ENCODE results near the gene CCL24.
"Not testable (repeated sequence)": the region's sequence is repeated elsewhere in the genome, so short reads cannot be mapped to it uniquely, and the experiment has no call there.

CCL24 gene, protein sequence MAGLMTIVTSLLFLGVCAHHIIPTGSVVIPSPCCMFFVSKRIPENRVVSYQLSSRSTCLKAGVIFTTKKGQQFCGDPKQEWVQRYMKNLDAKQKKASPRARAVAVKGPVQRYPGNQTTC

DNA sequence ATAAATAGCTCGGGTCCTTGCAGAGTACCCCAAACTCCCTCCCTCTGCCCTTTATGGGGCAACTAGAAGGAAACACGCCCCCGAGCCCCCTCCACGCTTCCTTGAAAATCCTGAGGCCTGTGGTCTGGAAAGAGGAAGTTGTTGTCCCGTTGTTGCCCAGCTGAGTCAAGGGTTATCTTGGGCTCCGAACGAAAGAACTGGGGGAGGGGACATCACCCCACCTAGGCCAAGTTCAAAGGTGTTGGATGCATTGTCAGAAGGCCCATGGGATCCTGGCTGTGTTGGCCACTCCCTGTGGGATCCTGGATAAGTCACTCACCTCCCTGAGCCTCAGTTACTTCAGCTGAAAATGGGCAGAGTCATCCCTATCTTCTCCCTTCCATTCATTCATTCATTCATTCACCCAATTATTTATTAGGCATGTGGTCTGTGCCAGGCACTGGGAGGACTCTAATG is at the start of gene CCL24:
Gene CCL24 (minus strand): TSS at position 26 of the 456 bp plus-strand sequence. CDS start 91 bp downstream, outside the sequence.
- peak; percentile 89 for DNase-seq (ENCODE audit: low read depth)
- no peak within 1 kb of the TSS for H3K4me3 ChIP-seq (ENCODE audit: low read depth, low read length)
- TF ChIP-seq, protein P1, sequence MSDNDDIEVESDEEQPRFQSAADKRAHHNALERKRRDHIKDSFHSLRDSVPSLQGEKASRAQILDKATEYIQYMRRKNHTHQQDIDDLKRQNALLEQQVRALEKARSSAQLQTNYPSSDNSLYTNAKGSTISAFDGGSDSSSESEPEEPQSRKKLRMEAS (IDR thresholded peaks at IDR 0.05; ENCODE audit: low read depth, low read length) = no peak
- no peak for TF ChIP-seq MYC (IDR thresholded peaks at IDR 0.05; ENCODE audit: low read depth, low read length)
- TF ChIP-seq POLR2A (IDR thresholded peaks at IDR 0.05; ENCODE audit: extremely low read depth, insufficient read length) = no peak
- TF ChIP-seq, protein P2, sequence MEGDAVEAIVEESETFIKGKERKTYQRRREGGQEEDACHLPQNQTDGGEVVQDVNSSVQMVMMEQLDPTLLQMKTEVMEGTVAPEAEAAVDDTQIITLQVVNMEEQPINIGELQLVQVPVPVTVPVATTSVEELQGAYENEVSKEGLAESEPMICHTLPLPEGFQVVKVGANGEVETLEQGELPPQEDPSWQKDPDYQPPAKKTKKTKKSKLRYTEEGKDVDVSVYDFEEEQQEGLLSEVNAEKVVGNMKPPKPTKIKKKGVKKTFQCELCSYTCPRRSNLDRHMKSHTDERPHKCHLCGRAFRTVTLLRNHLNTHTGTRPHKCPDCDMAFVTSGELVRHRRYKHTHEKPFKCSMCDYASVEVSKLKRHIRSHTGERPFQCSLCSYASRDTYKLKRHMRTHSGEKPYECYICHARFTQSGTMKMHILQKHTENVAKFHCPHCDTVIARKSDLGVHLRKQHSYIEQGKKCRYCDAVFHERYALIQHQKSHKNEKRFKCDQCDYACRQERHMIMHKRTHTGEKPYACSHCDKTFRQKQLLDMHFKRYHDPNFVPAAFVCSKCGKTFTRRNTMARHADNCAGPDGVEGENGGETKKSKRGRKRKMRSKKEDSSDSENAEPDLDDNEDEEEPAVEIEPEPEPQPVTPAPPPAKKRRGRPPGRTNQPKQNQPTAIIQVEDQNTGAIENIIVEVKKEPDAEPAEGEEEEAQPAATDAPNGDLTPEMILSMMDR (IDR thresholded peaks at IDR 0.05; ENCODE audit: low read depth, low read length) = no peak

DNA sequence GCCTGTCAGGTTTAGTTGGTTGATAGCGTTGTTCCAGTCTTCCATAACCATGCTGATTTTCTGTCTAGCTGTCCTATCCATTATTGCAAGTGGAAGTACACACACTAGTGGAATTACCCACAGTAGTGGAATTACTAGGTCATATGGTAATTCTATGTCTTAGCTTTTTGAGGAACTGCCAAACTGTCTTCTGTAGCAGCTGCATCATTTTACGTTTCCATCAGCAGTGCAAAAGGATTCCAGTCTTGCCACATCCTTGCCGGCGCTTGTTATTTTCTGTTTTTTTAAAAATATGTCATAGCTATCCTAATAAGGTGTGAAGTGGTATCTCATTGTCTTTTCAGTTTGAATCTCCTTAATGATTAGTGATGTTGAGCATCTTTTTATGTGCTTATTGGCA is 48.0 kb upstream of the CCL24 start:
- peak; percentile 36 for DNase-seq (ENCODE audit: low read depth)
- no peak for TF ChIP-seq POLR2A (IDR thresholded peaks at IDR 0.05; ENCODE audit: extremely low read depth, insufficient read length)
- TF ChIP-seq, protein P2 (IDR thresholded peaks at IDR 0.05; ENCODE audit: low read depth, low read length) = no peak
- no peak overlapping the region for H3K4me3 ChIP-seq (ENCODE audit: low read depth, low read length)

DNA sequence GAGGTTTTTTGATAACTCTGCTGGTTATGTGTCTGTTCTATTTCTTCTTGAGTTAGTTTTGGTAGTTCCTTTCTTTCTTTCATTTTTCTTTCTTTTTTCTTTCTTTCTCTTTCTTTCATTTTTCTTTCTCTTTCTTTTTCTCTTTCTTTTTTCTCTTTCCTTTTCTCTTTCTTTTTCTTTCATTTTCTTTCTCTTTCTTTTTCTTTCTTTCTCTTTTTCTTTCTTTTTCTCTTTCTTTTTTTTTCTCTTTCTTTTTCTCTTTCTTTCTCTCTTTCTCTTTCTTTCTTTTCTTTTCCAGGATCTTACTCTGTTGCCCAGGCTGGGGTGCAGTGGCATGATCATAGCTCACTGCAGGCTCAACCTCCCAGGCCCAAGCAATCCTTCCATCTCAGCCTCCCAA is 44.8 kb upstream of the CCL24 start:
- TF ChIP-seq, protein P2 (IDR thresholded peaks at IDR 0.05; ENCODE audit: low read depth, low read length) = no peak
- TF ChIP-seq, protein P1 (IDR thresholded peaks at IDR 0.05; ENCODE audit: low read depth, low read length) = no peak
- no peak for TF ChIP-seq POLR2A (IDR thresholded peaks at IDR 0.05; ENCODE audit: extremely low read depth, insufficient read length)
- no peak for TF ChIP-seq MYC (IDR thresholded peaks at IDR 0.05; ENCODE audit: low read depth, low read length)
- no peak for DNase-seq (ENCODE audit: low read depth)
- H3K4me3 ChIP-seq (ENCODE audit: low read depth, low read length) = no peak overlapping the region

DNA sequence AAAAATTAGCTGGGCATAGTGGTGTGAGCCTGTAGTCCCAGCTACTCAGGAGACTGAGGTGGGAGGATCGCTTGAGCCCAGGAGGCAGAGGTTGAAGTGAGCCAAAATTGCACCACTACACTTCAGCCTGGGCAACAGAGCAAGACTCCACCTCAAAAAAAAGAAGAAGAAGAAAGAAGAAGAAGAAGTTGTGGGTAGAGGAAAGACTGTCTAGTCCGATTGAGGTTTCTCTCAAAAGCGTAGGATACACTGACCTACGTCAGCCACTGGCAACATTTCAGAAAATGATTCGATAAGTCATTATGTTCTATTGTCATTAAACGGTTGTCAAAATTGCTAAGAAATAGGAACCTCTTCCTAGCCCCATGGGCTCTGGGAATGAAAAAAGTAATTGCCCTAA is 42.9 kb upstream of the CCL24 start:
- no peak overlapping the region for H3K4me3 ChIP-seq (ENCODE audit: low read depth, low read length)
- DNase-seq (ENCODE audit: low read depth) = peak; percentile 62
- TF ChIP-seq, protein P1 (IDR thresholded peaks at IDR 0.05; ENCODE audit: low read depth, low read length) = no peak
- TF ChIP-seq, protein P2 (IDR thresholded peaks at IDR 0.05; ENCODE audit: low read depth, low read length) = no peak
- no peak for TF ChIP-seq MYC (IDR thresholded peaks at IDR 0.05; ENCODE audit: low read depth, low read length)
- TF ChIP-seq POLR2A (IDR thresholded peaks at IDR 0.05; ENCODE audit: extremely low read depth, insufficient read length) = no peak

DNA sequence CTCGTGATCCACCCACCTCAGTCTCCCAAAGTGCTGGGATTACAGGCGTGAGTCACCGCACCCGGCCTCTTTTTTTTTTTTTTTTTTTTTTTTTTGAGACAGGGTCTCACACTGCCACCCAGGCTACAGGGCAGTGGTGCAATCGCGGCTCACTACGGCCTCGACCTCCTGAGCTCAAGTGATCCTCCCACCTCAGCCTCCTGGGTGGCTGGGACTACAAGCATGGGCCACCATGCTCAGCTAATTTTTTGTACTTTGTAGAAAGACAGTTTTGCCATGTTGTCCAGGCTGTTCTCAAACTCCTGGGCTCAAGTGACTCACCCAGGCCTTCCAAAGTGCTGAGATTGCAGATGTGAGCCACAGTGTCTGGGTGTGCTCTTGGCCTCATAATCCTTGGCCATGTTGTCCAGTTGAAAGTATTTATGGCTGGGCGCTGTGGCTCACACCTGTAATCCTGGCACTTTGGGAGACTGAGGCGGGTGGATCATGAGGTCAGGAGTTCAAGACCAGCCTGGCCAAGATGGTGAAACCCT is 41.3 kb upstream of the CCL24 start:
- H3K4me3 ChIP-seq (ENCODE audit: low read depth, low read length); DNase-seq (ENCODE audit: low read depth): not testable (repeated sequence)

DNA sequence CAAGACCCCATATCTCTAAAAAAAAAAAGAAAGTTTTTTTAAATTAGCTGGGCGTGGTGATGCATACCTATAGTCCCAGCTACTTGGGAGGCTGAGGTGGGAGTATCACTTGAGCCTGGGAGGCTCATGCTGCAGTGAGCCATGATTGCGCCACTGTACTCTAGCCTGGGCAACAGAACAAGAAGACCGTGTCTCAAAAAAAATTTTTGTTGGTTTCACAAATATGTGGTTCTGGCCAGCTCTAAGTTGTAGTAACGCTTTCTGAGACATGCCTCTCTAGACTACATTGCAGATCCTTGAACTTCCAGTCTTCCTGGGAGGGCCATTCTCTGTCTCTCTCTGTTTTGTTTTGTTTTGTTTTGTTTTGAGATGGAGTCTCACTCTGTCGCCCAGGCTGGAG is 40.6 kb upstream of the CCL24 start:
- DNase-seq (ENCODE audit: low read depth) = peak; percentile 48
- no peak overlapping the region for H3K4me3 ChIP-seq (ENCODE audit: low read depth, low read length)
- no peak for TF ChIP-seq POLR2A (IDR thresholded peaks at IDR 0.05; ENCODE audit: extremely low read depth, insufficient read length)
- TF ChIP-seq, protein P1 (IDR thresholded peaks at IDR 0.05; ENCODE audit: low read depth, low read length) = no peak
- TF ChIP-seq MYC (IDR thresholded peaks at IDR 0.05; ENCODE audit: low read depth, low read length) = no peak
- TF ChIP-seq, protein P2 (IDR thresholded peaks at IDR 0.05; ENCODE audit: low read depth, low read length) = no peak

Measured in NB4 (cell line).